Cardiac fibroblast (primary cell): ENCODE data around the gene TRAF7.
A peak's percentile ranks its signal among the peaks of the same experiment; 100 is the strongest.
"Not testable (repeated sequence)": the region's sequence is repeated elsewhere in the genome, so short reads cannot be mapped to it uniquely, and the experiment has no call there.

Source experiments
- DNase-seq, 2 donors: peaks; one replicate each; pipeline versions ENCODE4 v3.0.0 to v3.0.0-alpha.2; 2010; ENCODE audit warnings: low read depth in 2 of 2
- H3K4me3 ChIP-seq, 2 donors: replicated peaks in 1 of 2; 1 replicate in 1 of 2; 2 replicates in 1 of 2; pipeline ENCODE4 v1.5.1; 2011; ENCODE audit warnings: low read depth in 2 of 2, low read length in 2 of 2, mild to moderate bottlenecking in 2 of 2, moderate library complexity in 1 of 2
- CTCF ChIP-seq: IDR thresholded peaks from one replicate; pipeline ENCODE4 v1.5.1; 2011; ENCODE audit warnings: low read depth, mild to moderate bottlenecking, low read length, inconsistent platforms

Gene TRAF7

GRCh38 chr16:2126161-2126743 lies 29.3 kb upstream of the TRAF7 start:
- H3K4me3 ChIP-seq = not testable (repeated sequence)
- peak in 1 of 2 donors; percentile 5 for DNase-seq

GRCh38 chr16:2126928-2127556 lies 28.5 kb upstream of the TRAF7 start:
- H3K4me3 ChIP-seq, DNase-seq: not testable (repeated sequence)

GRCh38 chr16:2127630-2128280 lies 27.8 kb upstream of the TRAF7 start:
- DNase-seq = peak; percentile 59 to 68
- H3K4me3 ChIP-seq = not testable (repeated sequence)

- peak in 1 of 2 donors; percentile 23 for DNase-seq
- not testable (repeated sequence) for H3K4me3 ChIP-seq
Measured at GRCh38 chr16:2129251-2129650, 26.3 kb upstream of the TRAF7 start.

GRCh38 chr16:2129890-2130447 lies 25.6 kb upstream of the TRAF7 start:
- not testable (repeated sequence) for H3K4me3 ChIP-seq, DNase-seq

- peak overlapping the region in 1 of 2 donors; percentile 37 for H3K4me3 ChIP-seq
- not testable (repeated sequence) for DNase-seq
Measured at GRCh38 chr16:2133797-2134196, 21.8 kb upstream of the TRAF7 start.

- not testable (repeated sequence) for DNase-seq
- H3K4me3 ChIP-seq = peak overlapping the region; percentile 54 to 55
Measured at GRCh38 chr16:2135071-2135470, 20.5 kb upstream of the TRAF7 start.

- DNase-seq = peak; percentile 92 to 97
Measured at GRCh38 chr16:2135770-2136490, 19.7 kb upstream of the TRAF7 start, which contains the start of gene PKD1. TSS of gene PKD1 (minus strand) at chr16:2135898. CDS start at chr16:2135689, 209 bp downstream.

GRCh38 chr16:2142942-2143877 lies 12.4 kb upstream of the TRAF7 start:
- DNase-seq = no peak
- no peak for TF ChIP-seq CTCF
- H3K4me3 ChIP-seq = no peak overlapping the region

More at GRCh38 chr16:2135770-2136490, 19.7 kb upstream of the TRAF7 start, which contains the start of gene PKD1:
- peak within 1 kb of the TSS; percentile 54 to 55 for H3K4me3 ChIP-seq

GRCh38 chr16:2143878-2144485 lies 11.6 kb upstream of the TRAF7 start:
- no peak for DNase-seq
- TF ChIP-seq CTCF = no peak
- no peak overlapping the region for H3K4me3 ChIP-seq
